ENCODE results near the gene EMC8.

The EMC8 gene

DNA sequence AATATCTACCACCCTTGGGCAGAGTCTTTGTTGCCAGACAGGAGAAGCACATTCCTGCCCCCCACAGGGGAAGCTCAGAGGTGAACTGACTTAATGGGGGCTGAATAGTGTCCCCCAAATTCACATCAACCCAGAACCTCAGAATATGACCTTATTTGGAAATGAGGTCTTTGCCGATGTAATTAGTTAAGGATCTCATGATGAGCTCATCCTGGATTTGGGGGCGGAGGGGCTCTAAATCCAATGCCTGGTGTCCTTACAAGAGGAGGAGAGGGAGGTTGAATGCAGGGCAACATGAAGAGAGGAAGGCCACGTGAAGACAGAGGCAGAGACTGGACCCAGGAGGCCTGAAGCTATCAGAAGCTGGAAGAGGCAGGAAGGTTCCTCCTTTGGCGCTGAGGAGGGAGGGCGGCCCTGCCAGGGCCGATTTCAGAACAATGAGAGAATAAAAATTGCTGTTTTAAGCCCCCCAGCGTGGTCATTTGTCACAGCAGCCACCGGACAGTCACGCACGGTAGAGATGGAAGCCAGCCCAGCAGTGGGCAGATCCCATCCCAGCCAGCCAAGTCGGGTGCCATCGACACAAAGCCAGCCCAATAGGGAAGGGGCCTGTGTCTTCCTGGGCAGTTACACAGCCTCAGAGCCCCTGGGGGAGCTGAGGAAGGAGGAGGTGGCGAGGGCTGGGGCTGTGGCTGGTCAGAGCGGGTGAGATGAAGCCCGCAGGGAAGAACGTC, 69.7 kb downstream of the EMC8 start:
- no peak for DNase-seq (ENCODE audit: low read depth)

DNA sequence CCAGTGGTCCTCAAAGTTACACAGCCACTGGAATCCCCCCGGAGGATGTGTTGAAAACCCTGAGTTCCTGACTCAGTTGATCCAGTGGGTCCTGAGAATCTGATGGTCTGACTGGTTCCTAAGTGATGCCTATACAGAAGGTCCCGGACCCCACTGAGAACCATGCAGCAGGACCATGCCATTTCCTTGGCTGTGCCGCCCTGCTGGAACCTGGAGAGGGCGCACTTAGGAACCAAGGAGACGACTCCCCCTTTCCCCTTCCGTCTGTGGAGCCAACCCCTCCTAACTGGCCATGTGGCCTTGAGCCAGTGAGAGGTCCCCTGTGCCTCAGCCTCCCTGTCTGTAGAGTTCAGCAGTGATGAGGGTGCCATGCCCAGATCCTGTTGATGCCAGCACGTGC, 70.5 kb downstream of the EMC8 start:
- DNase-seq (ENCODE audit: low read depth) = no peak
